IPS-NIHi7 (cell line): ENCODE results near the gene HPN.
A peak's percentile ranks its signal among the peaks of the same experiment; 100 is the strongest.

Experiments used
- DNase-seq: peaks from one replicate; pipeline ENCODE4 v3.0.0; 2012; ENCODE audit warnings: mixed read lengths; ENCODE audit errors: extremely low spot score

The HPN gene

GRCh38 chr19:35104361-35104760, 62.8 kb downstream of the HPN start:
- no peak for DNase-seq

- DNase-seq, result no peak
These were observed 63.5 kb downstream of the HPN start for GRCh38 chr19:35105047-35105410.

- no peak for DNase-seq
These were observed 64.1 kb downstream of the HPN start for GRCh38 chr19:35105411-35106290.

- DNase-seq, result no peak
These were observed 64.7 kb downstream of the HPN start for GRCh38 chr19:35106291-35106583.

GRCh38 chr19:35106898-35107541, 65.5 kb downstream of the HPN start:
- no peak for DNase-seq

- DNase-seq, result no peak
These were observed 66.0 kb downstream of the HPN start for GRCh38 chr19:35107545-35107944.

- no peak for DNase-seq
These were observed 67.2 kb downstream of the HPN start for GRCh38 chr19:35108730-35109129.

GRCh38 chr19:35109395-35110112, 68.0 kb downstream of the HPN start:
- no peak for DNase-seq

- no peak for DNase-seq
These were observed 69.5 kb downstream of the HPN start for GRCh38 chr19:35110974-35111373.

- DNase-seq, result peak; percentile 43
These were observed 71.6 kb downstream of the HPN start for GRCh38 chr19:35112995-35113688.

GRCh38 chr19:35114353-35115176, 73.0 kb downstream of the HPN start:
- DNase-seq, result peak; percentile 93

GRCh38 chr19:35115177-35115951, 73.8 kb downstream of the HPN start, which contains the start of gene FXYD3:
Gene FXYD3, plus strand, starts transcription at chr19:35115823. Its CDS starts 3,554 bp downstream, at chr19:35119377.
- DNase-seq, result no peak
